ACHN (cell line): ENCODE results near the gene SGCD.

Source experiments
- DNase-seq: peaks from one replicate; pipeline ENCODE4 v3.0.0-alpha.2; 2015
- in situ Hi-C: cut with HindIII; loops from 2 replicates; pipeline ENCODE4 v1.10.0; 2017; ENCODE audit warnings: low sequenced_read_pairs, low pct_ligation_motif_present, low pct_unique_long_range_greater_than_20kb

The SGCD gene

GRCh38 chr5:156431956-156432829 is 105.2 kb downstream of the SGCD start:
- DNase-seq, result no peak
- in situ Hi-C loops, result no loop called here

- no peak for DNase-seq
- in situ Hi-C loops, result no loop called here
These were observed 105.8 kb downstream of the SGCD start for GRCh38 chr5:156432830-156433105.

- in situ Hi-C loops, result no loop called here
- no peak for DNase-seq
These were observed 107.5 kb downstream of the SGCD start for GRCh38 chr5:156434471-156434870.

GRCh38 chr5:156435101-156435500 is 108.1 kb downstream of the SGCD start:
- in situ Hi-C loops, result no loop called here
- DNase-seq, result no peak

- no peak for DNase-seq
- in situ Hi-C loops, result no loop called here
These were observed 111.1 kb downstream of the SGCD start for GRCh38 chr5:156438076-156438475.

- in situ Hi-C loops, result no loop called here
- DNase-seq, result no peak
These were observed 117.9 kb downstream of the SGCD start for GRCh38 chr5:156444753-156445291.

GRCh38 chr5:156446526-156446925 is 119.6 kb downstream of the SGCD start:
- in situ Hi-C loops, result no loop called here
- no peak for DNase-seq

- in situ Hi-C loops, result no loop called here
- no peak for DNase-seq
These were observed 123.8 kb downstream of the SGCD start for GRCh38 chr5:156450778-156451177.

GRCh38 chr5:156451505-156451904 is 124.5 kb downstream of the SGCD start:
- no peak for DNase-seq
- in situ Hi-C loops, result no loop called here

GRCh38 chr5:156456857-156457256 is 129.9 kb downstream of the SGCD start:
- DNase-seq, result no peak
- in situ Hi-C loops, result no loop called here

- in situ Hi-C loops, result no loop called here
- DNase-seq, result no peak
These were observed 132.9 kb downstream of the SGCD start for GRCh38 chr5:156459812-156460385.

GRCh38 chr5:156460471-156460870 is 133.5 kb downstream of the SGCD start:
- DNase-seq, result no peak
- in situ Hi-C loops, result no loop called here

GRCh38 chr5:156466871-156467270 is 139.9 kb downstream of the SGCD start:
- in situ Hi-C loops, result no loop called here
- no peak for DNase-seq

- no peak for DNase-seq
- in situ Hi-C loops, result no loop called here
These were observed 142.7 kb downstream of the SGCD start for GRCh38 chr5:156469636-156470035.

- in situ Hi-C loops, result no loop called here
- no peak for DNase-seq
These were observed 144.9 kb downstream of the SGCD start for GRCh38 chr5:156471893-156472292.

GRCh38 chr5:156473269-156473908 is 146.4 kb downstream of the SGCD start:
- DNase-seq, result peak; percentile 8
- in situ Hi-C loops, result no loop called here

GRCh38 chr5:156474251-156474650 is 147.3 kb downstream of the SGCD start:
- no peak for DNase-seq
- in situ Hi-C loops, result no loop called here

- DNase-seq, result peak; percentile 89
These were observed 148.5 kb downstream of the SGCD start for GRCh38 chr5:156475182-156476157.

GRCh38 chr5:156476158-156476551 is 149.2 kb downstream of the SGCD start:
- in situ Hi-C loops, result no loop called here

More at GRCh38 chr5:156475182-156476157, 148.5 kb downstream of the SGCD start:
- in situ Hi-C loops, result no loop called here

More at GRCh38 chr5:156476158-156476551, 149.2 kb downstream of the SGCD start:
- DNase-seq, result peak; percentile 7
